Psoas muscle (tissue), 8 donors: Measurements from ENCODE around the gene SORBS2. TPM values are rescaled to one million over a fixed set of nuclear protein-coding genes. Genes with fewer than 3 reads are reported as not detected.

Source experiments
- ATAC-seq, 4 donors: fragments of 200-7000 bp; cut with Tn5 transposase; one replicate each; pipeline ENCODE4 v1.9.1; 2020; ENCODE audit warnings: moderate library complexity in 3 of 4, mild to moderate bottlenecking in 2 of 4
- DNase-seq, 2 donors: peaks; one replicate each; pipeline ENCODE4 v3.0.0-alpha.2; 2020
- H3K27ac ChIP-seq: fragments of 200-600 bp; one replicate; pipeline ENCODE4 v1.8.0; 2022
- H3K27me3 ChIP-seq, 3 donors: fragments of 200-600 bp in 1 of 3; one replicate each; pipeline versions ENCODE4 v1.6.1 to v1.8.0; 2013 to 2022; ENCODE audit warnings: low read length in 2 of 3, mild to moderate bottlenecking in 2 of 3, moderate library complexity in 1 of 3; ENCODE audit not compliant: insufficient read depth in 3 of 3
- H3K36me3 ChIP-seq, 2 donors: fragments of 200-600 bp in 1 of 2; one replicate each; pipeline versions ENCODE4 v1.6.1 to v1.8.0; 2013 to 2022; ENCODE audit warnings: low read depth in 1 of 2, mild to moderate bottlenecking in 1 of 2, moderate library complexity in 1 of 2; ENCODE audit not compliant: insufficient read depth in 1 of 2
- H3K4me1 ChIP-seq: fragments of 200-600 bp; one replicate; pipeline ENCODE4 v1.8.0; 2022
- H3K4me3 ChIP-seq: fragments of 200-600 bp; one replicate; pipeline ENCODE4 v1.8.0; 2022; ENCODE audit warnings: mild to moderate bottlenecking
- H3K9me3 ChIP-seq: fragments of 200-600 bp; one replicate; pipeline ENCODE4 v1.8.0; 2022
- WGBS, 3 donors: extraction: QIAGEN DNeasy Blood & Tissue Kit; methylation state at CpG; one replicate each; pipeline versions ENCODE4 v1.1.6 to v1.1.7; 2013; 5-methylcytosine and 5-hydroxymethylcytosine counted together
- intact Hi-C, 2 donors: fragments of 100-400 bp; cut with DNase I; formaldehyde crosslinking; loops; one replicate each; pipeline versions ENCODE4 v1.11.0 to v1.14.2; 2022
- polyA plus RNA-seq, 3 donors: library from polyadenylated mRNA; stranded (reverse); fragments of 200-250 nt; gene quantifications; one replicate each; pipeline ENCODE4 v1.2.3, GENCODE V29; 2013
- total RNA-seq, 4 donors: library from RNA; stranded (reverse); fragmentation: NEBNext Ultra II Directional in 2 of 4; extraction: Animal tissue kit (Norgen Biotek cat#: 25700) in 2 of 4; gene quantifications; one replicate each; pipeline versions ENCODE4 v1.2.1 to v1.2.4, GENCODE V29; 2021 to 2023
- TF ChIP-seq, protein P1 (sequence below): fragments of 200-600 bp; IDR thresholded peaks from one replicate; pipeline ENCODE4 v1.8.0; 2022; ENCODE audit warnings: antibody characterized with exemption
- donor health status: healthy with polysubstance abuse.
- donor health status: DM: no; HTN: no; CAD: no; lungs with moderate emphysema.
- donor health status: Bipolar disorder and iron deficiency.
- donor health status: healthy.
- donor health status: DM: yes; HTN: yes; CAD: no.
- donor health status: DM: no; HTN: no; CAD: no.
- donor health status: DM: no; HTN: no; CAD: no.
- donor health status: DM: yes; HTN: yes; CAD: no.

Gene SORBS2
- total and polyA plus RNA-seq, 7 donors, result 2.5 to 30.4 (median 7.2) TPM

DNA sequence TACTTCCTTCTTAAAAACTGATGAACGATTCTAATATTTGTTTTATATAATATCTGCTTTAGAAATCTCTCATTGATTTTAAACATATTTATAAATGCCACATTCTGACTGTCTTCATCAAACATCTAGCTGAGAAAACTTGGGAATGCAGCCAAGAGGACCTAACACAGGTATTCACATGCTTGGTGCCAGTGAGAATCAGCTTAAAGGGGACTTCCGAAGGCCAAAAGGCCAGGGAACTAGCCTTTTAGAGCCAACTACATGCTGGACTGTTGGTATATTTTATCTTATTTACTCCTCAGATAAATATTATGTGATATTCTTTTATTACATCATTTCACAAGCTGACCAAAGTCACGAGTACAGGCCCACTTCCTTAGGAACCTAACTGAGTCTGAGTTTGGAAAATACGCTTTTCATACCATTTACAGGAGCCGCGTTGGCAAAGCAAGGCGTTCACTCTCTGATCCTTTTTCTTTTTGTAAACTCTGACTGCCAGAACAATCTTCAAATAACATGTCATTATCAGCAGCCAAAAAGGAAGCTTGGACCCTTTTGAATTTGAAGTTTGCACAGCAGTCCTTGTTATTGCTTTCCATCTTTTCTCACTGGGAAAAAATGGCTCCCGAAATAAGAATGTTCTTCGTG is 235.6 kb downstream of the SORBS2 start:
- Histone ChIP-seq H3K9me3 (no peaks in the 10 kb centered on the region), H3K4me1 (peaks cover 37% of the 10 kb centered on the region), H3K27ac (peak overlapping the region; percentile 97), H3K4me3 (peak overlapping the region; percentile 69), H3K27me3 (no peaks in the 10 kb centered on the region), H3K36me3 (no peaks in the 10 kb centered on the region)
- ATAC-seq (no peak), DNase-seq (no peak)
- WGBS, 3 donors, result 31 to 47% (median 34%) methylated on average over 9 of the region's 9 CpGs
- TF ChIP-seq, protein P1, sequence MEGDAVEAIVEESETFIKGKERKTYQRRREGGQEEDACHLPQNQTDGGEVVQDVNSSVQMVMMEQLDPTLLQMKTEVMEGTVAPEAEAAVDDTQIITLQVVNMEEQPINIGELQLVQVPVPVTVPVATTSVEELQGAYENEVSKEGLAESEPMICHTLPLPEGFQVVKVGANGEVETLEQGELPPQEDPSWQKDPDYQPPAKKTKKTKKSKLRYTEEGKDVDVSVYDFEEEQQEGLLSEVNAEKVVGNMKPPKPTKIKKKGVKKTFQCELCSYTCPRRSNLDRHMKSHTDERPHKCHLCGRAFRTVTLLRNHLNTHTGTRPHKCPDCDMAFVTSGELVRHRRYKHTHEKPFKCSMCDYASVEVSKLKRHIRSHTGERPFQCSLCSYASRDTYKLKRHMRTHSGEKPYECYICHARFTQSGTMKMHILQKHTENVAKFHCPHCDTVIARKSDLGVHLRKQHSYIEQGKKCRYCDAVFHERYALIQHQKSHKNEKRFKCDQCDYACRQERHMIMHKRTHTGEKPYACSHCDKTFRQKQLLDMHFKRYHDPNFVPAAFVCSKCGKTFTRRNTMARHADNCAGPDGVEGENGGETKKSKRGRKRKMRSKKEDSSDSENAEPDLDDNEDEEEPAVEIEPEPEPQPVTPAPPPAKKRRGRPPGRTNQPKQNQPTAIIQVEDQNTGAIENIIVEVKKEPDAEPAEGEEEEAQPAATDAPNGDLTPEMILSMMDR, result no peak
- intact Hi-C loops, result no loop called here

DNA sequence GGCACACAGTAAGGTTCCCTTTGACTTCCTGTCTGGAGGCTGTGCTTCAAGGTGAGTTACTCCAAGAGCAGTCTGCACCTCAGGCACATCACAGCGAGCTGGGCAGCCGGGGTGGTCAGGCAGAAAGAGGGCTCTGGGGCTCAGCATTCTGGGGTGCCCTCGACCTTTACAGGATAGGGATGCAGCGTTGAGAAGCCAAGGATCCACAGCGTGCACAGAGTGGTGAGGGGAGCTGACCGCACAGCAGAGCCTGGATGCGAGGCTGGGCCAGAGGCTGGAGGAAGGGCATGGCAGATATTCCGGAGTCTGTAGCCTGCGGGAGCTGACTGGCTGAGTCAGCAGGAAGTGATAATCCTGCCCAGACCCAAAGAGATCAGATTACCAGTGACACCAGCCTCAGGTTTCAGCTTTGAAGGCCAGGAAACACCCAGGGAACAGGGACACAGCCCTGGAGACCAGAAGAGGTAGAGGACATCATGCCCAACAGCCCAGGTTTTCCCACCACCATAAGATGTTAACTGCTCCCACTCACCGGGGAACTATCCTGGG is 238.3 kb downstream of the SORBS2 start:
- no peaks in the 10 kb centered on the region for H3K27me3 ChIP-seq
- TF ChIP-seq, protein P1, result no peak
- peak overlapping the region; percentile 97 for H3K27ac ChIP-seq
- intact Hi-C loops, result loop anchor here (2.0 to 5.0 kb wide), 2 partner anchors 36 to 39 kb away; partner anchors contain the start of gene PDLIM3 (in 2 of the 2)
- no peaks in the 10 kb centered on the region for H3K9me3 ChIP-seq
- H3K4me1 ChIP-seq, result peaks cover 49% of the 10 kb centered on the region
- ATAC-seq (peak; percentile 69 to 85 (median 79)), DNase-seq (peak; percentile 52 to 83)
- H3K4me3 ChIP-seq, result peak overlapping the region; percentile 69
- 15 to 28% (median 21%) methylated on average over 10 of the region's 10 CpGs for WGBS, 3 donors
- no peaks in the 10 kb centered on the region for H3K36me3 ChIP-seq

DNA sequence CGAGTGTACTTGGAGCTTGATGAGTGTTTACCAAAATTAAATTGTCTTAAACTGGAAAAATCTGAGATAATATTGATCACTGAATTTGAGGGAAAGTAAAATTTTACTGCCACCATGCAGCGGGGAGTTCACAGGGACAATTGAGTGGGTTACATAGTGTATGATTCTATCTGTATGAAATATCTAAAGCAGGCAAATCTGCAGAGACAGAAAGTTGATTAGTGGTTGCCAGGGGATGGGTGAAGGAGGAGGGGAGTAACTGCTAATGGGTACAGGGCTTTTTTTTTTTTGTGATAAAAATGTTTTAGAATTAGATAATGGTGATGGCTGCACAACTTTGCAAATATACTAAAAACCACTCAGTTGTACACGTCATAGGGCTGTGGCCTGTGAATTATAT is 241.3 kb downstream of the SORBS2 start:
- Histone ChIP-seq H3K27ac (peak overlapping the region; percentile 97), H3K4me1 (peaks cover 74% of the 10 kb centered on the region), H3K27me3 (no peaks in the 10 kb centered on the region), H3K36me3 (no peaks in the 10 kb centered on the region), H3K4me3 (peak overlapping the region; percentile 43), H3K9me3 (no peaks in the 10 kb centered on the region)
- TF ChIP-seq, protein P1, result no peak
- 64 to 72% (median 68%) methylated on average over 3 of the region's 3 CpGs for WGBS, 3 donors
- ATAC-seq (no peak), DNase-seq (no peak)
- intact Hi-C loops, result loop anchor here in 1 of 2 donors (5.0 kb wide), 1 partner anchor 33 kb away; the partner anchor contains the start of gene PDLIM3

DNA sequence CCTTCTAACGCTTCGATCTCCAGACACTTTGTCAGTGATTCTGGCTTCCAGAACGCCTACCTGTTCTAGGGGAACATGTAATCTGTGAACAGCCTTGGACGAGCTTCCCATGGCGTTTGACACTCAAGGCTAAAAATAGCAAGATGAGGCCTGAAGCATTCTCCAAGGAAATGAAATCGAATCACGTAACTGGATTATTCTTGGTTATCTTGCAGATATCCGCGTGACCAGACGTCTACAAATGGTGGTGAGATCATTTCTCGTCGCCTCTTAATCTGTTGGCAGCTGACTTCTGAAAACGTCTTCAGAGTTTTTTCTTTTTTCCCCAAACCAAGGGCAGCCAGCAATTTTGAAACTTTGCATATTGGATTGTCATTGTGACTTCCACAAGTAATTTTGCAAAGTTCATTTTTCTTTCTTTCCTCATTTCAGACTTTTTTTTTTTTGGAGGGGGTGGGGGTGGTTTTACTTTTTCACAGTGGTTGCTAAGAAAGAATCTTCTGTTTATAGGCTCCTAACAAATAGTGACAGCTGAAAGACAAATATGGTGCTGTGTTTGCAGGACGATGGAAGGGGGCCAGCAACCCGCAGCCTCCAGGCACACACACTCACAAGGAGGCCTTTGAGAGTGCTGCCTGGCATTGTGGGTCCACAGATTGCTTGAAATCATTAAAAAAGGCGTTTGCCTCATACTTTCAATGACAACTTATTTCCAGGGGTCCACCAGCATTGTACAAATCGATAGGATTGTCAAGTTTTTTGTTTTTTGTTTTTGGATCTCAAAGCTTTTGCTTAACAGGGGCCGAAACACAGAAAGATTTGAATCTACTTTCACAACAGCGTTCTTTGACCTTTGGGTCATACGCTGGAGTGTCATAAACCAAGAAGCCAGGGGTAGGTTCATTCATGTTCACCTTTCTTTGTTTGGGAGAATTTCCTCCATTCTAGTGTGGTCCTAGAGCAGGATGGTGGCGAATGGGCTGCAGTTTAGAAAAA is 244.3 kb downstream of the SORBS2 start:
- Histone ChIP-seq H3K27me3 (no peaks in the 10 kb centered on the region), H3K36me3 (no peaks in the 10 kb centered on the region), H3K4me1 (peaks cover 56% of the 10 kb centered on the region), H3K9me3 (no peaks in the 10 kb centered on the region), H3K27ac (peak overlapping the region; percentile 97), H3K4me3 (peak overlapping the region; percentile 17)
- intact Hi-C loops, result no loop called here
- TF ChIP-seq, protein P1, result no peak
- 23 to 27% (median 24%) methylated on average over 21 of the region's 21 CpGs for WGBS, 3 donors
- DNase-seq (peak; percentile 65 to 76), ATAC-seq (peak; percentile 85 to 90 (median 89))
